H1 (cell line): Measurements from ENCODE around the gene SH3BP2. TPM values are rescaled to one million over a fixed set of nuclear protein-coding genes. Genes with fewer than 3 reads are reported as not detected.
A peak's percentile ranks its signal among the peaks of the same experiment; 100 is the strongest.

ENCODE experiments used
- CTCF ChIA-PET: fragments of 300-600 bp; sonication (Branson Sonifier 250); formaldehyde crosslinking; loops from one replicate; lab custom pipeline; 2021; ENCODE audit not compliant: partially characterized antibody; lab: Charles Lee
- POLR2A ChIA-PET: fragments of 300-600 bp; sonication (Branson Sonifier 250); formaldehyde crosslinking; loops from one replicate; lab custom pipeline; 2021; ENCODE audit warnings: inconsistent platforms; ENCODE audit not compliant: partially characterized antibody; lab: Charles Lee
- DNase-seq, 2 experiments: peaks; one replicate each; pipeline versions ENCODE4 v3.0.0 to v3.0.0-alpha.2; 2010 to 2022; ENCODE audit warnings: low spot score in 2 of 2, low read depth in 1 of 2, mixed read lengths in 1 of 2
- FAIRE-seq: peaks from 2 replicates; lab custom pipeline; 2011; peaks lifted over from hg19 to GRCh38; lab: Jason Lieb, UNC
- H2AFZ ChIP-seq: 2 replicates; pipeline ENCODE4 v1.8.1; 2012; ENCODE audit warnings: low read length, inconsistent platforms
- H2AK5ac ChIP-seq: 2 replicates; pipeline ENCODE4 v1.6.1; 2013; ENCODE audit warnings: low read depth, low read length
- H2BK120ac ChIP-seq: replicated peaks from 2 replicates; pipeline ENCODE3; 2013; ENCODE audit warnings: low read depth, low read length, inconsistent platforms
- H2BK12ac ChIP-seq: 2 replicates; pipeline ENCODE4 v1.6.1; 2013; ENCODE audit warnings: low read depth, low read length
- H2BK15ac ChIP-seq: 2 replicates; pipeline ENCODE4 v1.6.1; 2013; ENCODE audit warnings: low read length
- H2BK20ac ChIP-seq: 2 replicates; pipeline ENCODE4 v1.6.1; 2013; ENCODE audit warnings: low read length
- H2BK5ac ChIP-seq: 2 replicates; pipeline ENCODE4 v1.6.1; 2013; ENCODE audit warnings: low read depth, low read length
- H3K14ac ChIP-seq: 2 replicates; pipeline ENCODE4 v1.6.1; 2013; ENCODE audit warnings: inconsistent platforms; ENCODE audit not compliant: insufficient read length
- H3K18ac ChIP-seq: 2 replicates; pipeline ENCODE4 v1.6.1; 2013; ENCODE audit warnings: low read length; ENCODE audit errors: extremely low read depth
- H3K23ac ChIP-seq: 2 replicates; pipeline ENCODE4 v1.6.1; 2013; ENCODE audit warnings: inconsistent platforms; ENCODE audit not compliant: insufficient read length
- H3K23me2 ChIP-seq: 2 replicates; pipeline ENCODE4 v1.6.1; 2013; ENCODE audit warnings: low read depth, low read length
- H3K27ac ChIP-seq: 2 replicates; pipeline ENCODE4 v1.6.1; 2011; ENCODE audit warnings: low read depth, low read length, inconsistent platforms
- H3K27me3 ChIP-seq, 4 experiments: replicated peaks in 1 of 4; 1 replicate in 1 of 4; 2 replicates in 3 of 4; pipeline versions ENCODE4 v1.6.1 to v1.8.1; 2011 to 2013; ENCODE audit warnings: low read length in 3 of 4, mild to moderate bottlenecking in 3 of 4, inconsistent platforms in 2 of 4, mixed read lengths in 2 of 4, moderate library complexity in 1 of 4; ENCODE audit not compliant: control insufficient read depth in 3 of 4, insufficient read depth in 3 of 4; ENCODE audit errors: extremely low read depth in 1 of 4
- H3K36me3 ChIP-seq, 4 experiments: 2 replicates each; pipeline versions ENCODE4 v1.6.1 to v1.8.1; 2011 to 2013; ENCODE audit warnings: mild to moderate bottlenecking in 4 of 4, low read length in 3 of 4, moderate library complexity in 2 of 4, control low read depth in 1 of 4, inconsistent platforms in 1 of 4; ENCODE audit not compliant: insufficient read depth in 4 of 4, control insufficient read depth in 2 of 4
- H3K4ac ChIP-seq: replicated peaks from 2 replicates; pipeline ENCODE3; 2013; ENCODE audit warnings: low read length, low read depth, mixed read lengths, inconsistent platforms; ENCODE audit not compliant: insufficient read length
- H3K4me1 ChIP-seq, 4 experiments: replicated peaks in 1 of 4; 1 replicate in 1 of 4; 2 replicates in 3 of 4; pipeline versions ENCODE4 v1.6.1 to v1.8.1; 2011 to 2013; ENCODE audit warnings: low read length in 3 of 4, inconsistent platforms in 2 of 4, mixed read lengths in 1 of 4; ENCODE audit not compliant: insufficient read depth in 4 of 4, control insufficient read depth in 3 of 4
- H3K4me2 ChIP-seq, 2 experiments: 2 replicates each; pipeline versions ENCODE4 v1.6.1 to v1.8.1; 2011 to 2013; ENCODE audit warnings: low read depth in 2 of 2, low read length in 2 of 2, control low read depth in 1 of 2, inconsistent platforms in 1 of 2, mild to moderate bottlenecking in 1 of 2; ENCODE audit not compliant: insufficient read depth in 1 of 2
- H3K4me3 ChIP-seq, 4 experiments: fragments of 200-600, 300-600 bp in 1 of 4; sonication (generic), shearing (Covaris generic), sonication (Bioruptor Twin) in 1 of 4; 2 replicates each; pipeline versions ENCODE4 v1.5.1 to v1.8.1; 2011 to 2016; ENCODE audit warnings: low read length in 4 of 4, low read depth in 3 of 4, control low read depth in 2 of 4, inconsistent platforms in 2 of 4, mild to moderate bottlenecking in 2 of 4, mixed read lengths in 1 of 4, moderate library complexity in 1 of 4; ENCODE audit not compliant: insufficient read depth in 2 of 4; ENCODE audit errors: extremely low read depth in 1 of 4
- H3K56ac ChIP-seq: replicated peaks from 2 replicates; pipeline ENCODE3; 2013; ENCODE audit warnings: low read depth, mild to moderate bottlenecking, mixed read lengths, low read length, inconsistent platforms; ENCODE audit not compliant: insufficient read length
- H3K79me1 ChIP-seq: 2 replicates; pipeline ENCODE4 v1.6.1; 2013; ENCODE audit warnings: low read depth, low read length, control low read depth
- H3K79me2 ChIP-seq, 2 experiments: 2 replicates each; pipeline versions ENCODE4 v1.6.1 to v1.8.1; 2012 to 2013; ENCODE audit warnings: low read length in 2 of 2, mild to moderate bottlenecking in 2 of 2, inconsistent platforms in 1 of 2; ENCODE audit not compliant: insufficient read depth in 2 of 2, control insufficient read depth in 1 of 2
- H3K9ac ChIP-seq, 4 experiments: replicated peaks in 1 of 4; 1 replicate in 1 of 4; 2 replicates in 3 of 4; pipeline versions ENCODE4 v1.6.1 to v1.8.1; 2011 to 2013; ENCODE audit warnings: low read depth in 3 of 4, low read length in 3 of 4, control low read depth in 2 of 4, mild to moderate bottlenecking in 2 of 4, moderate library complexity in 2 of 4, inconsistent platforms in 1 of 4; ENCODE audit errors: extremely low read depth in 1 of 4
- H3K9me3 ChIP-seq, 2 experiments: 2 replicates each; pipeline versions ENCODE4 v1.6.1 to v1.8.1; 2012 to 2013; ENCODE audit warnings: mild to moderate bottlenecking in 2 of 2, moderate library complexity in 2 of 2, control low read depth in 1 of 2, inconsistent platforms in 1 of 2, low read depth in 1 of 2, low read length in 1 of 2, mixed read lengths in 1 of 2; ENCODE audit not compliant: insufficient read depth in 2 of 2
- H4K20me1 ChIP-seq, 2 experiments: replicated peaks in 1 of 2; 2 replicates each; pipeline versions ENCODE3 to v1.8.1; 2011 to 2013; ENCODE audit warnings: inconsistent platforms in 2 of 2, low read length in 2 of 2, mild to moderate bottlenecking in 1 of 2; ENCODE audit not compliant: insufficient read depth in 2 of 2, control insufficient read depth in 1 of 2
- H4K5ac ChIP-seq: 2 replicates; pipeline ENCODE4 v1.6.1; 2013; ENCODE audit warnings: low read length, low read depth, mixed read lengths, inconsistent platforms; ENCODE audit not compliant: insufficient read length
- H4K8ac ChIP-seq: 2 replicates; pipeline ENCODE4 v1.8.0; 2013; ENCODE audit warnings: mild to moderate bottlenecking, moderate library complexity, low read length, inconsistent platforms; ENCODE audit not compliant: insufficient read depth; ENCODE audit errors: extremely low read depth
- H4K91ac ChIP-seq: replicated peaks from 2 replicates; pipeline ENCODE3; 2013; ENCODE audit warnings: low read length, mixed read lengths, inconsistent platforms; ENCODE audit not compliant: insufficient read length
- ATF3 ChIP-seq: IDR thresholded peaks from 2 replicates; pipeline ENCODE4 v1.6.1; 2011; ENCODE audit warnings: low read depth, mild to moderate bottlenecking, low read length; ENCODE audit not compliant: insufficient read depth
- PHF8 ChIP-seq: fragments of 200-600 bp; sonication (generic); conservative IDR thresholded peaks from 2 replicates; pipeline ENCODE4 v1.7.1; 2012; ENCODE audit warnings: low read depth, mild to moderate bottlenecking, inconsistent platforms, low read length, moderate library complexity
- POLR2A ChIP-seq, 2 experiments: IDR thresholded peaks; 1 replicate in 1 of 2; 2 replicates in 1 of 2; pipeline ENCODE4 v1.6.1; 2011; ENCODE audit warnings: low read depth in 2 of 2, low read length in 2 of 2, mild to moderate bottlenecking in 2 of 2; ENCODE audit errors: control extremely low read depth in 1 of 2
- RBBP5 ChIP-seq: IDR thresholded peaks from 2 replicates; pipeline ENCODE4 v1.7.1; 2012; ENCODE audit warnings: low read depth, mild to moderate bottlenecking, inconsistent platforms, low read length, moderate library complexity, borderline replicate concordance
- TAF1 ChIP-seq: IDR thresholded peaks from 2 replicates; pipeline ENCODE4 v1.6.1; 2011; ENCODE audit warnings: mild to moderate bottlenecking, low read depth, low read length
- WGBS, 2 experiments: shearing (Covaris generic) in 1 of 2; methylation state at CpG; one replicate each; pipeline versions ENCODE4 v1.1.6 to v1.1.7; 2013 to 2015; ENCODE audit warnings: low lambda C conversion rate in 2 of 2, mixed read lengths in 2 of 2, inconsistent platforms in 1 of 2, low coverage in 1 of 2, missing lambda C conversion rate in 1 of 2; ENCODE audit not compliant: insufficient replicate concordance in 2 of 2, insufficient coverage in 1 of 2, insufficient read length in 1 of 2; ENCODE audit errors: extremely low coverage in 1 of 2, missing lambda C conversion rate in 1 of 2; 5-methylcytosine and 5-hydroxymethylcytosine counted together
- polyA plus RNA-seq, 7 experiments: library from polyadenylated mRNA; depleted of rRNA in 3 of 7; stranded (reverse) in 5 of 7; unstranded in 2 of 7; fragments of >200 nt in 5 of 7; fragments of 200-250 nt in 2 of 7; gene quantifications; 1 replicate in 5 of 7; 2 replicates in 1 of 7; 4 replicates in 1 of 7; pipeline versions ENCODE4 v1.2.1 to v1.2.3, GENCODE V29; 2011 to 2013; ENCODE audit warnings: missing spikeins in 2 of 7, mixed read lengths in 2 of 7
- total RNA-seq: library from RNA; stranded (reverse); fragmentation: NEBNext Ultra II Directional; extraction: Animal tissue kit (Norgen Biotek cat#: 25700); gene quantifications from 2 replicates; pipeline ENCODE4 v1.2.1, GENCODE V29; 2021

SH3BP2 gene
- total and polyA plus RNA-seq, 2 of the 8 experiments (the other 6 are each of a cell fraction or from before 2014, with no cell fraction given), result 27.4 to 31.4 TPM

- no peak for FAIRE-seq
- peaks cover 0 to 9% of the 10 kb centered on the region in 2 experiments; a peak in 1 of 4 replicates for H3K79me2 ChIP-seq
- no peak overlapping the region for H2BK15ac ChIP-seq
- peaks cover 0 to 14% (median 9%) of the 10 kb centered on the region in 4 experiments; a peak in 5 of 7 replicates for H3K4me1 ChIP-seq
- WGBS, 2 experiments, result 3% methylated on average over 27 of the region's 54 CpGs; no CpG with 5 or more reads in 1 of the 2 experiments
- peak in 1 of 2 experiments; percentile 80 for DNase-seq
- no peak overlapping the region for H2BK5ac ChIP-seq
- no peak overlapping the region for H2AK5ac ChIP-seq
- peak overlapping the region; percentile 96 for H4K8ac ChIP-seq
- H3K27ac ChIP-seq, result peak overlapping the region; percentile 45; the same call in 1 of the 2 replicates
- TF ChIP-seq RBBP5 (peak; percentile 35; the same call in 1 of the 2 replicates), POLR2A (IDR thresholded peaks at IDR 0.05; ENCODE audit: control extremely low read depth in 1 of 2, low read depth in 2 of 2, low read length in 2 of 2) (peak in 1 of 2 experiments; percentile 52; a peak in 2 of 3 replicates), TAF1 (peak; percentile 17), PHF8 (peak; percentile 70), ATF3 (no peak)
- TF ChIP-seq, all 59 proteins: peak for 4
- Histone ChIP-seq H2BK120ac (no peak overlapping the region), H3K9me3 (no peaks in the 10 kb centered on the region), H3K23ac (no peak overlapping the region), H4K20me1 (peaks cover 0 to 10% of the 10 kb centered on the region in 2 experiments), H3K4me2 (peak overlapping the region; percentile 64 to 78), H2AFZ (no peak overlapping the region; the same call in 1 of the 2 replicates), H4K5ac (no peak overlapping the region), H3K36me3 (peaks cover 0 to 14% (median 5%) of the 10 kb centered on the region in 4 experiments; a peak in 2 of 8 replicates), H3K9ac (peak overlapping the region; percentile 30 to 86 (median 76); a peak in 6 of 7 replicates), H3K56ac (peak overlapping the region; percentile 59), H2BK12ac (no peak overlapping the region), H3K4ac (no peak overlapping the region), H2BK20ac (no peak overlapping the region), H3K23me2 (peaks cover 3% of the 10 kb centered on the region; the same call in 1 of the 2 replicates), H3K14ac (no peak overlapping the region), H3K18ac (peak overlapping the region; percentile 9; the same call in 1 of the 2 replicates), H3K79me1 (peaks cover 11% of the 10 kb centered on the region), H3K4me3 (peak overlapping the region; percentile 44 to 89 (median 58)), H3K27me3 (peaks cover 0 to 7% (median 0%) of the 10 kb centered on the region in 4 experiments; a peak in 2 of 7 replicates), H4K91ac (no peak overlapping the region)
- ChIA-PET POLR2A (interaction anchor here (0.7 to 6.0 kb wide), 22 partner anchors 10 to 168 kb away, joined by 3 to 75 read pairs (median 5); partner anchors contain the start of genes ADD1 and TNIP2), CTCF (interaction anchor here (0.8 to 2.4 kb wide), 7 partner anchors 12 to 136 kb away, joined by 3 to 6 read pairs (median 4); no protein-coding TSS in a partner anchor)
Measured at GRCh38 chr4:2818351-2818939, 25.6 kb downstream of the SH3BP2 start.
